Body of pancreas (tissue), 4 donors: ENCODE measurements around the gene MAP3K2.

Experiments
- CTCF ChIP-seq, 7 experiments: fragments of 450-650 bp in 4 of 7; fragments of 200-600 bp in 3 of 7; sonication (generic) in 3 of 7; IDR thresholded peaks; one replicate each; pipeline ENCODE4 v1.5.1; 2016 to 2019; ENCODE audit warnings: antibody characterized with exemption in 7 of 7
- POLR2A ChIP-seq, 3 donors: fragments of 450-650 bp; IDR thresholded peaks; one replicate each; pipeline ENCODE4 v1.6.1; 2016; ENCODE audit warnings: antibody characterized with exemption in 3 of 3, mild to moderate bottlenecking in 2 of 3

- no peak for TF ChIP-seq CTCF (IDR thresholded peaks at IDR 0.05)
- TF ChIP-seq POLR2A (IDR thresholded peaks at IDR 0.05) = no peak
Measured at GRCh38 chr2:127277028-127277427, 110.7 kb downstream of the MAP3K2 start.
